K562 (cell line): ENCODE data around the gene APLF. TPM values are rescaled to one million over a fixed set of nuclear protein-coding genes. Genes with fewer than 3 reads are reported as not detected.

Experiments
- ATAC-seq: fragments of 200-7000 bp; cut with Tn5 transposase; 3 replicates; pipeline ENCODE4 v1.9.1; 2020; ENCODE audit warnings: moderate library complexity
- BruUV-seq: library from RNA; stranded (reverse); fragments of 400-500 nt; replicated peaks from 2 replicates; lab custom pipeline; 2021; lab: Mats Ljungman, UMichigan
- CTCF ChIA-PET: fragments of 300-600 bp; formaldehyde crosslinking; extraction: SDS; loops from one replicate; lab custom pipeline; 2021; ENCODE audit warnings: low intra/inter-chr PET ratio; lab: Yijun Ruan, JAX
- POLR2A ChIA-PET: fragments of 300-600, 350-650 bp; sonication (Branson Sonifier 250); formaldehyde crosslinking; extraction: SDS; loops from one replicate; lab custom pipeline; 2021; ENCODE audit warnings: antibody characterized with exemption, inconsistent platforms; lab: Yijun Ruan, JAX
- DNase-seq, 4 experiments: peaks; one replicate each; pipeline versions ENCODE4 v3.0.0 to v3.0.0-alpha.2; 2011 to 2018; ENCODE audit warnings: low spot score in 3 of 4, mixed read lengths in 3 of 4; ENCODE audit errors: extremely low read depth in 1 of 4
- FAIRE-seq: peaks from 2 replicates; lab custom pipeline; 2011; peaks lifted over from hg19 to GRCh38; lab: Jason Lieb, UNC
- H2AFZ ChIP-seq: 2 replicates; pipeline ENCODE4 v1.6.0; 2011; ENCODE audit warnings: low read depth, low read length, control low read depth, inconsistent platforms
- H3K27ac ChIP-seq: fragments of 200-600 bp; 3 replicates; pipeline ENCODE4 v1.8.0; 2011; ENCODE audit warnings: low read depth, mild to moderate bottlenecking, control low read depth, inconsistent platforms, low read length, moderate library complexity, mixed read lengths; ENCODE audit errors: extremely low read depth
- H3K27me3 ChIP-seq, 2 experiments: fragments of 300-600 bp in 1 of 2; 2 replicates in 1 of 2; 3 replicates in 1 of 2; pipeline versions ENCODE4 v1.6.0 to v1.8.0; 2011; ENCODE audit warnings: inconsistent platforms in 2 of 2, low read length in 2 of 2, mild to moderate bottlenecking in 1 of 2, mixed read lengths in 1 of 2, moderate library complexity in 1 of 2; ENCODE audit not compliant: control insufficient read depth in 2 of 2, insufficient read depth in 2 of 2
- H3K36me3 ChIP-seq: fragments of 300-600 bp; 3 replicates; pipeline ENCODE4 v1.8.0; 2011; ENCODE audit warnings: mild to moderate bottlenecking, low read length, inconsistent platforms; ENCODE audit not compliant: control insufficient read depth, insufficient read depth
- H3K4me1 ChIP-seq, 2 experiments: fragments of 200-600 bp in 1 of 2; replicated peaks in 1 of 2; 2 replicates in 1 of 2; 3 replicates in 1 of 2; pipeline versions ENCODE4 v1.5.1 to v1.8.0; 2011; ENCODE audit warnings: inconsistent platforms in 2 of 2, low read length in 2 of 2, mild to moderate bottlenecking in 1 of 2, mixed read lengths in 1 of 2, moderate library complexity in 1 of 2; ENCODE audit not compliant: control insufficient read depth in 2 of 2, insufficient read depth in 2 of 2
- H3K4me2 ChIP-seq: 2 replicates; pipeline ENCODE4 v1.6.1; 2011; ENCODE audit warnings: low read length, control low read depth, inconsistent platforms, mixed read lengths; ENCODE audit not compliant: insufficient read depth
- H3K4me3 ChIP-seq: fragments of 200-600 bp; sonication (generic), shearing (Covaris generic); 2 replicates; pipeline ENCODE4 v1.5.1; 2016; ENCODE audit warnings: control low read depth, inconsistent platforms
- H3K79me2 ChIP-seq: fragments of 200-600 bp; 3 replicates; pipeline ENCODE4 v1.8.0; 2011; ENCODE audit warnings: low read length, inconsistent platforms; ENCODE audit not compliant: control insufficient read depth, insufficient read depth
- H3K9ac ChIP-seq, 2 experiments: 2 replicates each; pipeline versions ENCODE4 v1.6.0 to v1.6.1; 2011; ENCODE audit warnings: low read depth in 2 of 2, low read length in 2 of 2, control low read depth in 1 of 2, inconsistent platforms in 1 of 2, mild to moderate bottlenecking in 1 of 2, mixed read lengths in 1 of 2; ENCODE audit not compliant: insufficient read depth in 1 of 2
- H3K9me1 ChIP-seq: one replicate; pipeline ENCODE4 v1.6.0; 2011; ENCODE audit warnings: inconsistent platforms, mild to moderate bottlenecking, low read length, moderate library complexity; ENCODE audit not compliant: control insufficient read depth, insufficient read depth
- H3K9me3 ChIP-seq: replicated peaks from 2 replicates; pipeline ENCODE4 v1.5.1; 2011; ENCODE audit warnings: low read depth, low read length, inconsistent platforms; ENCODE audit not compliant: control insufficient read depth, insufficient read depth
- H4K20me1 ChIP-seq: replicated peaks from 2 replicates; pipeline ENCODE4 v1.6.1; 2011; ENCODE audit warnings: low read length, inconsistent platforms, mixed read lengths; ENCODE audit not compliant: control insufficient read depth, insufficient read depth
- HDGF ChIP-seq: fragments of 450-650 bp; IDR thresholded peaks from 2 replicates; pipeline ENCODE4 v1.6.1; 2016
- TEAD4 ChIP-seq, 2 experiments: sonication (generic) in 1 of 2; formaldehyde crosslinking in 1 of 2; IDR thresholded peaks; 2 replicates each; pipeline versions ENCODE4 v1.6.1 to v1.8.0; 2012 to 2022; ENCODE audit warnings: borderline replicate concordance in 1 of 2, inconsistent platforms in 1 of 2, low read length in 1 of 2, mild to moderate bottlenecking in 1 of 2, missing genetic modification reagents in 1 of 2
- ZNF232 ChIP-seq: sonication (generic); formaldehyde crosslinking; IDR thresholded peaks from 2 replicates; pipeline ENCODE4 v1.8.0; 2022; ENCODE audit warnings: mild to moderate bottlenecking, missing genetic modification reagents
- ZNF316 ChIP-seq: fragments of 450-650 bp; IDR thresholded peaks from 2 replicates; pipeline ENCODE4 v1.6.1; 2016
- WGBS: fragments of 100-300 bp; shearing (Covaris generic); methylation state at CpG from one replicate; pipeline ENCODE4 v1.1.6; 2016; ENCODE audit warnings: low coverage, mixed read lengths; ENCODE audit not compliant: insufficient coverage; ENCODE audit errors: missing lambda C conversion rate; 5-methylcytosine and 5-hydroxymethylcytosine counted together
- in situ Hi-C: fragments of 300-500 bp; cut with MboI; formaldehyde crosslinking; loops from 4 replicates; pipeline ENCODE4 v1.15.0; 2018; ENCODE audit warnings: inconsistent platforms, mixed read lengths
- intact Hi-C: fragments of 100-400 bp; cut with micrococcal nuclease; formaldehyde crosslinking; loops from 2 replicates; pipeline ENCODE4 v1.14.2; 2022
- polyA plus RNA-seq, 8 experiments: library from polyadenylated mRNA; depleted of rRNA in 4 of 8; stranded (reverse) in 5 of 8; unstranded in 3 of 8; fragments of >200 nt; fragmentation: Nextera tagmentation in 2 of 8; fragmentation: Illumina TruSeq in 1 of 8; extraction: Ambion mirVana in 2 of 8; extraction: Trizol in 1 of 8; gene quantifications; 2 replicates each; pipeline versions ENCODE4 v1.2.1 to v1.2.3, GENCODE V29; 2011 to 2014; ENCODE audit warnings: inconsistent platforms in 1 of 8, missing spikeins in 1 of 8
- total RNA-seq, 7 experiments: library from RNA; depleted of rRNA in 6 of 7; stranded (reverse); fragments of >200 nt in 6 of 7; fragmentation: Illumina TruSeq in 2 of 7; extraction: Trizol in 2 of 7; gene quantifications; 2 replicates each; pipeline versions ENCODE4 v1.2.1 to v1.2.3, GENCODE V29; 2011 to 2021; ENCODE audit warnings: low replicate concordance in 1 of 7
- TF ChIP-seq, protein P1 (sequence below): fragments of 450-650 bp; formaldehyde crosslinking; IDR thresholded peaks from 2 replicates; pipeline ENCODE4 v1.4.0; 2020; ENCODE audit warnings: mild to moderate bottlenecking
- TF ChIP-seq, protein P2 (sequence below): fragments of 250-450 bp; sonication (Bioruptor Pico); IDR thresholded peaks from 2 replicates; pipeline ENCODE4 v1.4.0; 2020; ENCODE audit warnings: mild to moderate bottlenecking, moderate library complexity, borderline replicate concordance

APLF gene
- total and polyA plus RNA-seq, 9 of the 15 experiments (the other 6 are each of a cell fraction or from before 2014, with no cell fraction given): 0.07 to 1.1 (median 0.71) TPM

DNA sequence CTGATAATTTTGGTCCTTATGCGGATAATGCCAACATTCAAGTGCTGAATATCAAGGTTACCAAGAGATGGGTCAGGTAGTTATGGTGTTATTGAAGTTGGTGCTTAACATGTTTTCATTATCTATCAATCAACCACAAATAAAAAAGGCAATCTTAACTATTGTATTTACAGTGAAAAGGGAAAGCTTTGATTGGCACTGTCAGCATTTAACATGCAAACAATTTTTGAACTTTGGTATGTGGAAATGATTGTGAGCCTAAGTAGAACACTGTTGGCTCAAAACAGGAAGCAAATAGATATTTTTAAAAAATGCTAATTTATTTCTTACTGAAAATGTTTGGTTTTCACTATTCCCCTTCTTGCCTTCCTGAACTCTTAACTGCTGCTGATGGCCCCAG is 21.9 kb downstream of the APLF start:
- TF ChIP-seq HDGF (no peak), ZNF316 (peak; percentile 55)
- ChIA-PET POLR2A (interaction anchor here (1.3 kb wide), 1 partner anchor 16 kb away, joined by 3 read pairs; no protein-coding TSS in a partner anchor), CTCF (interaction anchor here (0.7 kb wide), 1 partner anchor 105 kb away, joined by 4 read pairs; no protein-coding TSS in a partner anchor)
- Histone ChIP-seq H3K4me2 (no peak overlapping the region), H3K27me3 (no peaks in the 10 kb centered on the region), H3K36me3 (no peaks in the 10 kb centered on the region), H3K9me1 (no peaks in the 10 kb centered on the region), H3K79me2 (no peaks in the 10 kb centered on the region), H3K4me1 (no peaks in the 10 kb centered on the region), H2AFZ (no peak overlapping the region), H3K27ac (no peak overlapping the region), H3K4me3 (no peak overlapping the region), H3K9me3 (no peaks in the 10 kb centered on the region), H4K20me1 (no peaks in the 10 kb centered on the region), H3K9ac (no peak overlapping the region)
- no TSS peak for BruUV-seq
- FAIRE-seq: no peak
- no peak for ATAC-seq
- 100% methylated on average over 1 of the region's 1 CpG for WGBS
- intact Hi-C loops: loop anchor here (5.0 kb wide), 1 partner anchor 108 kb away; no protein-coding TSS in a partner anchor
- DNase-seq: no peak
- in situ Hi-C loops: loop anchor here (10.0 to 25.0 kb wide), 2 partner anchors 148 to 216 kb away; partner anchors contain the start of gene PROKR1

DNA sequence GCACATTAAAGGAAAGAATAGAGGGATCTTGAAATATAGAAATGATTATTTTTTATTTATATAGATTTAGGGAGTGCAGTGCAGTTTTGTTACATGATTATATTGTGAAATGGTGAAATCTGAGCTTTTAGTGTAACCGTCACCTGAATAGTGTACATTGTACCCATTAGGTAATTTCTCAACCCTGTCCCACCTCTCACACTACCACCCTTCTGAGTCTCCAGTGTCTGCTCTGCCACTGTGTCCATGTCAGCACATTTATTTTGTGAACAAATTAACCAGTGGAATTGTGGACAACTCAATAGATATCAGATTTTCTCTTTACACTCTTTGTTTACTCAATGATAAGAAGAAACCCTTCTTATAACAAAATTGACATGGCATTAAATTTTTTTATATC is 24.2 kb downstream of the APLF start:
- Histone ChIP-seq H3K79me2 (no peaks in the 10 kb centered on the region), H3K9me1 (no peaks in the 10 kb centered on the region), H3K9ac (no peak overlapping the region), H3K36me3 (no peaks in the 10 kb centered on the region), H3K27me3 (no peaks in the 10 kb centered on the region), H3K4me1 (no peaks in the 10 kb centered on the region), H2AFZ (no peak overlapping the region), H3K27ac (no peak overlapping the region), H4K20me1 (no peaks in the 10 kb centered on the region), H3K4me3 (no peak overlapping the region), H3K9me3 (no peaks in the 10 kb centered on the region; the same call in 1 of the 2 replicates), H3K4me2 (no peak overlapping the region)
- DNase-seq (no peak), ATAC-seq (no peak), FAIRE-seq (no peak)
- CTCF ChIA-PET: no interaction called here
- POLR2A ChIA-PET: no interaction called here
- BruUV-seq: no TSS peak
- WGBS: 69% methylated on average over 1 of the region's 1 CpG
- intact Hi-C loops: no loop called here
- TF ChIP-seq, protein P1, sequence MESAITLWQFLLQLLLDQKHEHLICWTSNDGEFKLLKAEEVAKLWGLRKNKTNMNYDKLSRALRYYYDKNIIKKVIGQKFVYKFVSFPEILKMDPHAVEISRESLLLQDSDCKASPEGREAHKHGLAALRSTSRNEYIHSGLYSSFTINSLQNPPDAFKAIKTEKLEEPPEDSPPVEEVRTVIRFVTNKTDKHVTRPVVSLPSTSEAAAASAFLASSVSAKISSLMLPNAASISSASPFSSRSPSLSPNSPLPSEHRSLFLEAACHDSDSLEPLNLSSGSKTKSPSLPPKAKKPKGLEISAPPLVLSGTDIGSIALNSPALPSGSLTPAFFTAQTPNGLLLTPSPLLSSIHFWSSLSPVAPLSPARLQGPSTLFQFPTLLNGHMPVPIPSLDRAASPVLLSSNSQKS (CRISPR knock-in tag): no peak
- TF ChIP-seq, protein P2, sequence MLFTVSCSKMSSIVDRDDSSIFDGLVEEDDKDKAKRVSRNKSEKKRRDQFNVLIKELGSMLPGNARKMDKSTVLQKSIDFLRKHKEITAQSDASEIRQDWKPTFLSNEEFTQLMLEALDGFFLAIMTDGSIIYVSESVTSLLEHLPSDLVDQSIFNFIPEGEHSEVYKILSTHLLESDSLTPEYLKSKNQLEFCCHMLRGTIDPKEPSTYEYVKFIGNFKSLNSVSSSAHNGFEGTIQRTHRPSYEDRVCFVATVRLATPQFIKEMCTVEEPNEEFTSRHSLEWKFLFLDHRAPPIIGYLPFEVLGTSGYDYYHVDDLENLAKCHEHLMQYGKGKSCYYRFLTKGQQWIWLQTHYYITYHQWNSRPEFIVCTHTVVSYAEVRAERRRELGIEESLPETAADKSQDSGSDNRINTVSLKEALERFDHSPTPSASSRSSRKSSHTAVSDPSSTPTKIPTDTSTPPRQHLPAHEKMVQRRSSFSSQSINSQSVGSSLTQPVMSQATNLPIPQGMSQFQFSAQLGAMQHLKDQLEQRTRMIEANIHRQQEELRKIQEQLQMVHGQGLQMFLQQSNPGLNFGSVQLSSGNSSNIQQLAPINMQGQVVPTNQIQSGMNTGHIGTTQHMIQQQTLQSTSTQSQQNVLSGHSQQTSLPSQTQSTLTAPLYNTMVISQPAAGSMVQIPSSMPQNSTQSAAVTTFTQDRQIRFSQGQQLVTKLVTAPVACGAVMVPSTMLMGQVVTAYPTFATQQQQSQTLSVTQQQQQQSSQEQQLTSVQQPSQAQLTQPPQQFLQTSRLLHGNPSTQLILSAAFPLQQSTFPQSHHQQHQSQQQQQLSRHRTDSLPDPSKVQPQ (CRISPR knock-in tag): no peak
- TF ChIP-seq TEAD4 (IDR thresholded peaks at IDR 0.05; ENCODE audit: low read length) (no peak), TEAD4 (CRISPR knock-in tag; IDR thresholded peaks at IDR 0.05; ENCODE audit: borderline replicate concordance) (no peak), ZNF232 (CRISPR knock-in tag) (no peak)
- in situ Hi-C loops: loop anchor here (25.0 kb wide), 1 partner anchor 146 kb away; the partner anchor contains the start of gene PROKR1
